Stimulated activated CD4-positive, alpha-beta T cell treated with anti-CD3 and anti-CD28 coated beads, TNF-alpha, amount 100 ng/mL, for 24 hours (primary cell): ENCODE data around the gene PITRM1.
"Not testable (repeated sequence)": the region's sequence is repeated elsewhere in the genome, so short reads cannot be mapped to it uniquely, and the experiment has no call there.

Source experiments
- DNase-seq, 3 experiments: peaks; one replicate each; pipeline ENCODE4 v3.0.0-alpha.2; 2020; ENCODE audit warnings: low read depth in 3 of 3

PITRM1 gene

DNA sequence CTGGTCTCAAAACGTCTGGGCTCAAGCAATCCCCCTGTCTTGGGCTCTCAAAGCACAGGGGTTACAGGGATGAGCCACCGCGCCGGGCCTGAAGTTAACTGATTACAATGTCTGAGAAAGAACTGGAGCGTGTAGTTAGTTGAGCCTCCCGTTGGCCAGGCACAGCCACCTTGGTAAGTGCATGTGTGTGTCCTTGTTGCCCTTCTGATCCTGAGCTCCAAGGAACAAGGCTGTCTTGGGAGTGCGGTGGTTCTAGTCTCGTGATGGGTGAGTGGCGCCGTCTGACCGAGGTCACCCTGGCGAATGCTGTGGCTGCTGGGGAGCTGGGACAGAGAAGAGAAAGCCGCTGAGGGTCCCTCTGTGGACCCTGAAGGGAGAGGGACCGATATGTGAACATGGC, 50.5 kb downstream of the PITRM1 start:
- DNase-seq: no peak

DNA sequence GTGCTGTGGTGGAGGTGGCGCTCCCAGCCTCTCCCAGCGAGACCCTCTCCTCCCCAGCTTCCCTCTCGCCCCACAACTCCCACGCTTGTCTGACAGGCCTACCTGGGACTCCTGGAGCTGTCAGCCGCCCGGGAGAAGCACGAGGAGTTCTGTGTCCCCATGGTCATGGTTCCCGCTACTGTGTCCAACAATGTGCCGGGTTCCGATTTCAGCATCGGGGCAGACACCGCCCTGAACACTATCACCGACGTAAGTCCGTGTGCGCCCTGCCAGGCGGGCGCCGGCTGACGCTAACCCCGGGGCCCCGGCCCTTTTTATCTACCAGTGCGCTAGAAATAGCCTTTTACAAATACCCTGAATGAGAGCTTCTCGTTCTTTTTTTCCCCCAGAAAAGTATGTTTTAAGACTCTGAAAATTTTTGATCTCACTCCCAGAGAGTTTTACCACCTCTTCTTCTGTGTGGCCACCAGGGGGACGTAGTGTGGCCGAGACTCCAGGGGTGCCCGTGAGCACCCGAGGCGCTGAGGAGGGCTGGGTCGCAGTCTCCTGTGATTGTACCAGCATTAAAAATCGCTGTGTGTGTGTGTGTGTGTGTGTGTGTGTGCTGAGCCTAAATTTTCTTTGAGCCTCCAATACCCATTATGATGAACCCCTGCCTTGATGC, 52.7 kb downstream of the PITRM1 start:
- DNase-seq: no peak

GRCh38 chr10:3118641-3119091, 53.9 kb downstream of the PITRM1 start:
- DNase-seq: no peak

DNA sequence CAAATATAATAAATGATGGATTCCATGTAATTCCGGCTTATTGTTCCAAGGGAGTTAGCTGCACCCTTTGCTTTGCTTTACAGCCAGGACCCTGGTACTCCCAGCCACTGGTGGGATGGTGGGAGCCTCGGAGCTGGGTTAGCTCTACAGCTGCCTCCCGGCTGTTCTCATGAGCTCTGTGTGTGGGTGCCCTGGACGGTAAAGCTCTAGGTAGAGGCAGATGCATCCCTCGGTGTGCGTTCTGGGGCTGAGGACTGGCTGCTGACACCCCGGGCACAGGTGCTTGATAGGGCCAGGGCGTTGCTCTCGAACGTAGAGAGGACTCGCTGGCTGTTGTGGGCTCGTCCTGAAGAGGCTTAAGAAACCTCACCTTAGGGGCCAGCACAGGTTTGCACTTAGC, 55.1 kb downstream of the PITRM1 start:
- no peak for DNase-seq

GRCh38 chr10:3116508-3117100, 56.0 kb downstream of the PITRM1 start:
- no peak for DNase-seq

GRCh38 chr10:3115685-3116084, 56.9 kb downstream of the PITRM1 start:
- no peak for DNase-seq

GRCh38 chr10:3113343-3113720, 59.2 kb downstream of the PITRM1 start:
- no peak for DNase-seq

DNA sequence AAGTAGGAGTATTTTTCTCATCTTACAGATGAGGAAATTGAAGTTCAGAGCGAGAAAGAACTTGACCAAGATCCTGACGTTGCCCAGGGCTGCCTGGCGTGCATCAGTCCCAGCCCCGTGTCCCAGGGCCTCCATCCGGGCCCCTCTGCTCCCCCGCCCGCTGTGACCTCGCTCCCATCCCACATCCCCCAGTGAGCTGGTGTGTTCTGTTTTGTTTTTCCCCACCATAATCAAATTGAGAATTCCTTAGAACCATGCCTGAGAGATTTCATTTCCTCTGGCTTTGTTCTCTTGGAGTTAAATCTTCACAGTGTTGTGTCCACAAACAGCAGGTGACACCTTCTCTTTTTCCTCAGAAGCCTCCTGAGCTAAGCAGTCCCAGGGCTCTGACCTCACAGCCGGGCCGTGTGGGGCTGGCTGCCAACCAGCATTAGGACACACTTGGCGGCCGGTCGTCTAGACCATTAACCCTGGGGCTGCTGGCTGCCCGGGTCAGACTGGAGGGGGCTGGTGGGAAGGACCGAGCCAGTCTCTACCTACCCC, 60.9 kb downstream of the PITRM1 start:
- DNase-seq: no peak

GRCh38 chr10:3110782-3111620, 61.6 kb downstream of the PITRM1 start:
- DNase-seq: no peak

GRCh38 chr10:3109633-3110032, 62.9 kb downstream of the PITRM1 start:
- DNase-seq: no peak

- no peak for DNase-seq
Observed at GRCh38 chr10:3109196-3109595, 63.4 kb downstream of the PITRM1 start.

DNA sequence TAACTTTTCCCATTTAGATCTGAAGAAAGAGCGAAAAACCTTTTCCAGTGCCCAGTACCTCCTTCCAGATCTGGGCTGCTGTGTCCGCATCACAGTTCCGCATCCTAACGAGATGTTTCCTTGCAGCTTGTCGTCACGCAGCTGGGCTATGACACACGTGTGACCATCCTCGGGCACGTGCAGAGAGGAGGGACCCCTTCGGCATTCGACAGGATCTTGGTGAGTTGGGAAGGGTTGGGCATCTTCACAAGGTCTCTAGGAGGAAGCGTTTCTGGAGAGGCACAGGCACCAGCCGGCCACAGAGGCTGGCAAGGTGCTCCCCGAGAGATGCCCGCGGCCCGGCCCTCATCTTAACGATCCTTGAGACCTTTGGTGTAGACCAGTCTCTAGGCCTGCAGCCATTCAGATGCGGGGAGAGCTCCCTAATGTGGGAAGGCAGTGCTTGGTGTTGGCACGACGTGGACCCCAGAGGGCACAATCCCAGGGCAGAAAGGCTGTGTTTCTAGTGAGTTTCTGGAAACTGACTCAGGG, 63.9 kb downstream of the PITRM1 start:
- DNase-seq: no peak

GRCh38 chr10:3108033-3108432, 64.5 kb downstream of the PITRM1 start:
- no peak for DNase-seq

- DNase-seq: no peak
Observed at GRCh38 chr10:3107426-3107961, 65.1 kb downstream of the PITRM1 start.

DNA sequence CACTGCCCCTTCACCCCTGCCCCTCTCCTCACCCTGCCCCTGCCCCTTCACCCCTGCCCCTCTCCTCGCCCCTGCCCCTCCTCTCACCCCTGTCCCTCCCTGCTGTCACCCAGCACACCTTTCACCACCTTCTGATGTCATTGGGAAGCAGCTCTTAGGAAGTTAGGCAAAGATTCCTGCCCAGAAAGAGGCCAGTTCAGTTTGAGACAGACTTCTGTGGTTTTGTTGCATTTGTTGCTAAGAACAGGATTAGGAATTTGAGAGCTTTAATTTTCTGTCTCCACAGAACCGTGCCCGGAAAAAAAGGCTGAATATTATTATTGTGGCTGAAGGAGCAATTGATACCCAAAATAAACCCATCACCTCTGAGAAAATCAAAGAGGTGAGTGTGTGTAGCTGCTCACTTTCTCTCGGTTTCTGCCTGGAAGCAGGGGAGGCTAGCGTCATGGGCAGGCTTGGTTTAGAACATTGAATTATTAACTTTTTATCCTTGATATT, 65.6 kb downstream of the PITRM1 start:
- no peak for DNase-seq

- DNase-seq: not testable (repeated sequence)
Observed at GRCh38 chr10:3106328-3106727, 66.3 kb downstream of the PITRM1 start.

DNA sequence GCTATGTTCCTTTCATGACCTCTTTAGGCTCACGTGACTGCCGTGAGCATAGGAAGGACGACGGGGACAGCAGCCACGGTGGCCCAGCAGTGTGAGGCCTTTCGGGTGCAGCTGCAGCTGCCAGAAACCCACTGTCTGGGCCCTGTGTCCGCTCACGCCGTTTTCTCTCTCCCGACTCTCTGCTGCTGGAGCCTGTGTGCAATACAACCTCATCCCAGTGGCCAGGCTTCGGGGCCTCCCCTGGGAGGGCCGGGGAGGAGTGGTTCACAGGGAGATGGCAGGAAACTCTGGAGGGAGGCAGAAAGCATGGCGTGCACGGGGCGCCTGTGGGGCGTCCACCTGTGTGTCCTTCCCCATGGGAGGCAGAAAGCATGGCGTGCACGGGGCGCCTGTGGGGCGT, 66.7 kb downstream of the PITRM1 start:
- DNase-seq: no peak

DNA sequence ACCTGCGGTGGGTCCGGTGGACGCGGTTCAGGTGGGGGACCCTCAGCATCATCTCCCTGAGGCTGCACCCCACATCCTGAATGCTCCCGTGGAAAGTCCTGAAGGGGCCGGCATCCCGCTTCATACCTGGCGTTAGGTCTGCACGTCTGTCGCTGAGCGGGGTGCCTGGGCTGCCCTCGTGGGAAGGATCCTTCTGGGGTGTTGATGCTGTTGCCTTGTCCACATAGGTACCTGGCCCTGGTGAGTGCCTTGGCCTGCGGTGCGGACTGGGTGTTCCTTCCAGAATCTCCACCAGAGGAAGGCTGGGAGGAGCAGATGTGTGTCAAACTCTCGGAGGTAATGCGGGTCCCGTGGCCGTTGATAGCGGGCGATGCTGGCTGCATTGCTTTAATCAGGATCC, 67.4 kb downstream of the PITRM1 start:
- no peak for DNase-seq

DNA sequence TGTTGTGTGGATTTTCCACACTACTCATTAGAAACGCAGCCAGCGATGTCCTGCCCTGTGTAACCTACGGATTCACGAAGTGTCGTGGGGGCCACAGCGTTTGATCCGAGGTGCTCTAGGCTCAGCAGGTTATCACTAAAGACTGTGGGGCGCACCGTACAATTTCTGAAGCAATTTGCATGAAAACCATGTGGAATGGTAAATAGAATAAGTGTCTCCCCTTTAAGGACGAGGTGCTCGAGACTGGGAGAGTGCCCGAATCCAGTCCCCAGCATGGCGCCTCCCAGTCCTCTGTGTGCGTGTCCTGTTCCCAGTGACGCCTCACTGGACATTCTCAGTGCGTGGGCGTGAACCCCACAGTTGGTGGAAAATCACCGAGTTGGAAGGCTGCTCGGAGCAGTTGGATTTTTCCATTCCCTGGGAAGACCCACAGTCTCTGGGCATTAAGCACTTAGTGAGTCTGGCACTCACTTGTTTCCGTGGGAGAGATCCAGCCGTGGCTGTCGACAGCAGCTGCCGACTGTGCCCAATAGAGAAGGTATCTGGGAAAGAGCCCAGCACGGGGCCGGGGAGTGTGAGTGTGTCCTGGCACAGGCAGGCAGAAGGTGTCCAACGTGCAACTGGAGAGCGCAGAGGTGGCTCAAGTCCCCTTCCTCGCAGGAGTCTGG, 68.2 kb downstream of the PITRM1 start:
- no peak for DNase-seq

DNA sequence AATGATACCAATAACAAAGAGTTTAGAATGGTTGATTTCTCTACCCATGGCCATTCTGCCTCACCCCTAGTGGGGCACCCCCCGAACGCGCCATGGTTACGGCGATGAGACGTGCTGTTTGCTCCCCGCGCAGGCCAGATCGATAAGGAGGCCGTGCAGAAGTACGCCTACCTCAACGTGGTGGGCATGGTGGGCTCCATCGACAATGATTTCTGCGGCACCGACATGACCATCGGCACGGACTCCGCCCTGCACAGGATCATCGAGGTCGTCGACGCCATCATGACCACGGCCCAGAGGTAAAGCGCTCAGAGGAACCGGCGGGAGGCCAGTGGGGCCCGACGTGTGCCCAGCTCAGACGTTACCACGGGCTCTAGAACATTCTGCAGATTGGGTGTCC, 68.9 kb downstream of the PITRM1 start:
- DNase-seq: no peak

DNA sequence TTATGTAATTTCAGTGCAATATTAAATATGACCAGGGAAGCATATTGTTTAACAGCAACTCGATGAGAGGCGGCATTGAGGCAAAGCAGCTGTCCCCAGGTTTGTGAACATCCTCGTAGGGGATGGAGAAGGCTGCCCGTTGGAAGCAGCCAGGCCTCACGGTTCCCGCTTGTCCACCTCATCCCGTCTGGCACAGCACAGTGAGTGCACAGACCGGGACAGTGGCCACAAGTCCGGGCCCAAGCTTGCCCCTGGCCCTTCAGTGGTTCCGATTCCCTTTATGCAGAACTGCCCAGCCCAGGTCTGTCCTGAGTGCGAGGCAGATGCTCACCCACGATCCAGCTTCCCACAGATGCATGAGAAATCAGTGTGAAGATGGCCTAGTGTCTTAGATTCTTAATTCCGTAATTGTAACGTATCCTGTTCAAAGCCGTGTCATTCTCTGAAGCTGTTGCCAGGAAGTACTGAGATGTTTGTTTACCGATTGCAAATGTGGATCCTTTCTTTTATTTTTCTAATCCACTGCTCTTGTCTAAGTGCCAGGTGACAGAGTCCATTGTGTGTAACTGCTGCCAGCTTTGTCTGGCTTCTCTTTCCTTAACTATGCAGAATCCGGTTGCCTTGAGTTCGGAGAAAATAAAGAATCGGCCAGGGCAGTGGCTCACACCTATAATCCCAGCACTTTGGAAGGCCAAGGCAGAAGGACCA, 69.7 kb downstream of the PITRM1 start:
- DNase-seq: no peak
